Astrocyte of the cerebellum (primary cell): ENCODE data around the gene FABP6.

ENCODE experiments used
- DNase-seq: peaks from one replicate; pipeline ENCODE4 v3.0.0-alpha.2; 2011; ENCODE audit warnings: low read depth
- H3K4me3 ChIP-seq: 2 replicates; pipeline ENCODE4 v1.5.1; 2011; ENCODE audit warnings: mild to moderate bottlenecking, low read depth, low read length, moderate library complexity
- CTCF ChIP-seq: IDR thresholded peaks from 2 replicates; pipeline ENCODE4 v1.5.1; 2012; ENCODE audit warnings: low read length, low read depth, moderate library complexity, mild to moderate bottlenecking; ENCODE audit errors: missing control alignments
- in situ Hi-C: cut with HindIII; loops from 2 replicates; pipeline ENCODE4 v1.10.0; 2017; ENCODE audit warnings: low sequenced_read_pairs

Gene FABP6

DNA sequence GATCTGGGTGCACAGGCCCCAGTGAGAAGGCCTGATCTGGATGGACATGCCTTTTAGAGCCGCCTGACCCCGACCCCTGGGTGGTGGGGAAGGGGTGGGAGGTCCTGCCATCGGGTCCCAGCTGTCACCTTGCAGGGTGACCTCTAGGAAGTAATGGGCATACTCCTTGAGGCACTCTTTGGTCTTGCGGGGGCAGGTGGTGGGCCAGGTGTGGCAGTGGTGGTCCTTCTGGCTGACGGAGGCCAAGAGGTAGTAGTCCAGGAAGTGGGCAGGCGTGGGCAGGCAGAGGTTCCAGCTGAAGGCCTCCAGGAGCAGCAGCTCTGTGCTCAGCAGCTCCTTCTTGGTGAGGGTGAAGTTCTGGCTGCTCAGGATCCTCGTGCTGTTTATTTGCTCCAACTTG lies 30.0 kb downstream of the FABP6 start:
- in situ Hi-C loops: no loop called here
- TF ChIP-seq CTCF: no peak
- no peak for DNase-seq
- no peak overlapping the region for H3K4me3 ChIP-seq

GRCh38 chr5:160260006-160260775 lies 30.9 kb downstream of the FABP6 start:
- no peak overlapping the region for H3K4me3 ChIP-seq
- TF ChIP-seq CTCF: no peak
- DNase-seq: no peak
- in situ Hi-C loops: no loop called here

- peak; percentile 70 for DNase-seq
- in situ Hi-C loops: no loop called here
Observed at GRCh38 chr5:160260881-160261815, 31.8 kb downstream of the FABP6 start.

DNA sequence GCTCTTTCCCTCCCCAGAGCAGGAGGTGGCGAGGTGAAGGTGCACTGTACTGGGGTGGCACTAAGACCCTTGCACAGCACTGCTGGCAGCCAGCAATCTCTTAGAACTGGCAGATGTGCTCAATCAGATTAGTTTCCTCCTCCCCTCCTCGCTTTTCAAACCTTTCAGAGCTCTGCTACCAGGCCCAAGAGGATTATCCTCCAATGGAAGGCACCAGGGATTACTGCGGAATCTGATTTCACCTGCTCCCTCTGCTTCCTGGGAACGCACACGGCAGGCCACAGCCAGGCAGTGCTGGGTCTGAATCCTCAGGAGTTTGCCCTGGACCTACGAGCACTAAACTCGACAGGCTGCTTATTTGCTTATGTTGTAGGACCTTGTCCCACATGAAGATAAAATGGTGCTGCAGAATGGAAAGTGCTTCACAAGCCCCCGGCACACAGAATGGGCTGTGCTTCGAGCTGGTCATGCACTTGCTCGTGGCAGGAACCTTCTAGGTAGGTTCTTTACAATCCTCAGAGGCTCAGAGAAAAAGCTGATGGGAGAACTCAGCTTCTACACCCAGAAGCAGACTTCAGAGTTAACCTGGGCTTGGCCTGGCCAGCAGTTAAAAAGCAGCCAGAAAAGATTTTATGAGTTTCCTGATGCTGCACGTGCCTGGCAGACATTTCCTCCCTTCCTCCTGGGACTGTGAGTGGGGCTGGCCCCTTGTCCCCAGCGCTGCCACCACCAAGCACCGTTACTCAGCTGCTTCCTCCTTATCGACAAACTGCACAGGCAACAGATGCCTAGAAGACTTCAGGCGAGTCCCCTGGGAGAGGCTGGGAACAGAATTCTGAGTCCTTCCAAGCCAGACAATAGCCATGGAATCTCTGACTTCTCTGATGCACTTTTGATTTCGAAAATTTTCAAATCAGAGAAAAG lies 33.1 kb downstream of the FABP6 start:
- no peak for DNase-seq
- TF ChIP-seq CTCF: no peak
- in situ Hi-C loops: no loop called here
- H3K4me3 ChIP-seq: no peak overlapping the region

More at GRCh38 chr5:160260881-160261815, 31.8 kb downstream of the FABP6 start:
- no peak for TF ChIP-seq CTCF
- H3K4me3 ChIP-seq: no peak overlapping the region

DNA sequence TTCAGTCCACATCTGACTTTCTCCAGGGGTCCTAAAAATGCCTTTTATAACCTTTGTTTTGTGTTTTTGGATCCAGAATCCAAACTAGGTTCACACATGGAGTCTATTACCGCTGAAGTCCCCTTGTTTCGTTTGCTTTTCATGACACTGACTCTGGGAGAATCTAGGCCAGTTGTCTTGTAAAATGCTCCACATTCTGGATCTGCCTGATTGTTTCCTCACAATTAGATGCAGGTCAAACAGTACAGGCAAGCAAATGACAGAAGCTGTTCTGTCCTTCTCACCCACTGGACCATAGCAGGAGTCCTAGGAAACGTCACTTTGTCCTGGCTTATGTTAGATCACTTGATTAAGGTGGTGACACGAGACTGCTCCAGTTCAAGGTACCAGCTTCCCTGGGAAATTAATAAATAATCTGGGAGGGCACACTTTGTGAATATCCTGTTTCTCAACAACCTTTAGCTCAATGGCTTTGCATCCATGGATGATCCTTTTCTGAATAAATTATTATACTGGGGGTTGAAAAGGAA lies 34.1 kb downstream of the FABP6 start:
- TF ChIP-seq CTCF: no peak
- DNase-seq: no peak
- in situ Hi-C loops: no loop called here
- no peak overlapping the region for H3K4me3 ChIP-seq
